Panc1 (cell line): ENCODE measurements around the gene ANGPTL3. TPM values are rescaled to one million over a fixed set of nuclear protein-coding genes. Genes with fewer than 3 reads are reported as not detected.

Source experiments
- ATAC-seq: fragments of 200-7000 bp; cut with Tn5 transposase; 2 replicates; pipeline ENCODE4 v1.9.1; 2020; ENCODE audit warnings: mild to moderate bottlenecking, moderate library complexity
- BruUV-seq: library from RNA; stranded (reverse); fragments of 400-500 nt; replicated peaks from 2 replicates; lab custom pipeline; 2021; lab: Mats Ljungman, UMichigan
- CTCF ChIA-PET: fragments of 300-600 bp; sonication (Branson Sonifier 250); formaldehyde crosslinking; loops from one replicate; lab custom pipeline; 2022; ENCODE audit warnings: antibody characterized with exemption; lab: Charles Lee
- POLR2A ChIA-PET: fragments of 300-600 bp; sonication (Branson Sonifier 250); formaldehyde crosslinking; loops from one replicate; lab custom pipeline; 2022; ENCODE audit warnings: antibody characterized with exemption; lab: Charles Lee
- DNase-seq: peaks from one replicate; pipeline ENCODE4 v3.0.0-alpha.2; 2010; ENCODE audit warnings: low read depth, low spot score
- H3K27ac ChIP-seq: 2 replicates; pipeline ENCODE4 v1.5.1; 2011; ENCODE audit warnings: mild to moderate bottlenecking, low read length, inconsistent platforms
- H3K27me3 ChIP-seq: fragments of 200-500 bp; sonication (Bioruptor generic); 2 replicates; pipeline ENCODE4 v1.6.0; 2014; ENCODE audit warnings: low read length, inconsistent platforms; ENCODE audit not compliant: control insufficient read depth, insufficient read depth
- H3K36me3 ChIP-seq: fragments of 200-500 bp; sonication (Bioruptor generic); 2 replicates; pipeline ENCODE4 v1.5.1; 2014; ENCODE audit warnings: inconsistent platforms, mild to moderate bottlenecking, low read length, moderate library complexity; ENCODE audit not compliant: control insufficient read depth, insufficient read depth
- H3K4me1 ChIP-seq: 2 replicates; pipeline ENCODE4 v1.5.1; 2011; ENCODE audit warnings: inconsistent platforms, mild to moderate bottlenecking, low read length, moderate library complexity; ENCODE audit not compliant: control insufficient read depth, insufficient read depth
- H3K4me3 ChIP-seq, 2 experiments: 2 replicates each; pipeline ENCODE4 v1.5.1; 2011 to 2012; ENCODE audit warnings: low read depth in 2 of 2, low read length in 2 of 2, mild to moderate bottlenecking in 2 of 2, inconsistent platforms in 1 of 2, moderate library complexity in 1 of 2
- H3K9me3 ChIP-seq: fragments of 200-500 bp; sonication (Bioruptor generic); 2 replicates; pipeline ENCODE4 v1.5.1; 2014; ENCODE audit warnings: low read depth, mild to moderate bottlenecking, inconsistent platforms, low read length, moderate library complexity; ENCODE audit not compliant: control insufficient read depth, insufficient read depth
- POLR2AphosphoS5 ChIP-seq: IDR thresholded peaks from 2 replicates; pipeline ENCODE4 v1.6.1; 2012; ENCODE audit warnings: mild to moderate bottlenecking, low read depth, low read length, moderate library complexity
- REST ChIP-seq, 2 experiments: IDR thresholded peaks; 2 replicates each; pipeline ENCODE4 v1.6.1; 2011 to 2012; ENCODE audit warnings: low read depth in 2 of 2, control low read depth in 1 of 2, low read length in 1 of 2, mild to moderate bottlenecking in 1 of 2, moderate library complexity in 1 of 2; ENCODE audit not compliant: insufficient read depth in 1 of 2
- SIN3A ChIP-seq: IDR thresholded peaks from 2 replicates; pipeline ENCODE4 v1.6.1; 2012; ENCODE audit warnings: low read depth, mild to moderate bottlenecking, low read length, moderate library complexity, borderline replicate concordance; ENCODE audit not compliant: insufficient read depth
- TCF7L2 ChIP-seq: IDR thresholded peaks from 2 replicates; pipeline ENCODE4 v1.6.1; 2011; ENCODE audit warnings: mild to moderate bottlenecking, low read depth, low read length, inconsistent platforms
- in situ Hi-C: cut with HindIII; loops from 2 replicates; pipeline ENCODE4 v1.10.0; 2016; ENCODE audit warnings: low sequenced_read_pairs, low pct_unique_long_range_greater_than_20kb
- intact Hi-C: fragments of 100-400 bp; cut with micrococcal nuclease; formaldehyde crosslinking; loops from one replicate; pipeline ENCODE4 v1.10.0; 2022; ENCODE audit not compliant: unreplicated experiment
- total RNA-seq: library from RNA; stranded (reverse); gene quantifications from one replicate; pipeline ENCODE4 v1.2.1, GENCODE V29; 2021; ENCODE audit not compliant: unreplicated experiment
- TF ChIP-seq, protein P1 (sequence below): fragments of 450-650 bp; IDR thresholded peaks from 2 replicates; pipeline ENCODE4 v1.5.1; 2017; ENCODE audit warnings: mild to moderate bottlenecking

The ANGPTL3 gene
- total RNA-seq, 1 experiment from 2014 or later = not detected

DNA sequence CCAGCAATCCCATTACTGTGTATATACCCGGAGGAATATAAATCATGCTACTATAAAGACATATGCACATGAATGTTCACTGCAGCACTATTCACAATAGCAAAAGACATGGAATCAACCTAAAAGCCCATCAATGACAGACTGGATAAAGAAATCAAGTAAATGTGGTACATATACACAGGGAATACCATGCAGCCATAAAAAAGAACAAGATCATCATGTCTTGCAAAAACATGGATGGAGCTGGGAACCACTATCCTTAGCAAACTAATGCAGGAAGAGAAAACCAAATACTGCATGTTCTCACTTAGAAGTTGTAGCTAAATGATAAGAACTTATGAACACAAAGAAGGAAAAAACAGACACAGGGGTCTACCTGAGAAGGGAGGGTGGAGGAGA lies 6.4 kb upstream of the ANGPTL3 start:
- Histone ChIP-seq H3K27ac (no peak overlapping the region), H3K36me3 (no peaks in the 10 kb centered on the region; the same call in 1 of the 2 replicates), H3K4me1 (no peaks in the 10 kb centered on the region), H3K4me3 (no peak overlapping the region), H3K9me3 (no peaks in the 10 kb centered on the region), H3K27me3 (no peaks in the 10 kb centered on the region)
- TF ChIP-seq TCF7L2 (no peak), SIN3A (no peak), REST (IDR thresholded peaks at IDR 0.05; ENCODE audit: insufficient read depth in 1 of 2, low read depth in 2 of 2, low read length in 1 of 2) (no peak), POLR2AphosphoS5 (no peak)
- TF ChIP-seq, protein P1, sequence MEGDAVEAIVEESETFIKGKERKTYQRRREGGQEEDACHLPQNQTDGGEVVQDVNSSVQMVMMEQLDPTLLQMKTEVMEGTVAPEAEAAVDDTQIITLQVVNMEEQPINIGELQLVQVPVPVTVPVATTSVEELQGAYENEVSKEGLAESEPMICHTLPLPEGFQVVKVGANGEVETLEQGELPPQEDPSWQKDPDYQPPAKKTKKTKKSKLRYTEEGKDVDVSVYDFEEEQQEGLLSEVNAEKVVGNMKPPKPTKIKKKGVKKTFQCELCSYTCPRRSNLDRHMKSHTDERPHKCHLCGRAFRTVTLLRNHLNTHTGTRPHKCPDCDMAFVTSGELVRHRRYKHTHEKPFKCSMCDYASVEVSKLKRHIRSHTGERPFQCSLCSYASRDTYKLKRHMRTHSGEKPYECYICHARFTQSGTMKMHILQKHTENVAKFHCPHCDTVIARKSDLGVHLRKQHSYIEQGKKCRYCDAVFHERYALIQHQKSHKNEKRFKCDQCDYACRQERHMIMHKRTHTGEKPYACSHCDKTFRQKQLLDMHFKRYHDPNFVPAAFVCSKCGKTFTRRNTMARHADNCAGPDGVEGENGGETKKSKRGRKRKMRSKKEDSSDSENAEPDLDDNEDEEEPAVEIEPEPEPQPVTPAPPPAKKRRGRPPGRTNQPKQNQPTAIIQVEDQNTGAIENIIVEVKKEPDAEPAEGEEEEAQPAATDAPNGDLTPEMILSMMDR = no peak
- intact Hi-C loops (no loop called here), in situ Hi-C loops (no loop called here)
- ChIA-PET POLR2A (no interaction called here), CTCF (no interaction called here)
- BruUV-seq = no TSS peak
- DNase-seq (no peak), ATAC-seq (no peak)

GRCh38 chr1:62593825-62594394 lies 3.4 kb upstream of the ANGPTL3 start:
- H3K27me3 ChIP-seq = no peaks in the 10 kb centered on the region
- ChIA-PET CTCF (no interaction called here), POLR2A (no interaction called here)
- no peak overlapping the region for H3K27ac ChIP-seq
- no peak for TF ChIP-seq POLR2AphosphoS5
- no peak for TF ChIP-seq SIN3A
- no peak for TF ChIP-seq REST (IDR thresholded peaks at IDR 0.05; ENCODE audit: insufficient read depth in 1 of 2, low read depth in 2 of 2, low read length in 1 of 2)
- no peak for TF ChIP-seq TCF7L2
- TF ChIP-seq, protein P1 = no peak
- H3K4me3 ChIP-seq = no peak overlapping the region
- H3K9me3 ChIP-seq = no peaks in the 10 kb centered on the region
- no peaks in the 10 kb centered on the region for H3K4me1 ChIP-seq
- DNase-seq (no peak), ATAC-seq (no peak)
- intact Hi-C loops = no loop called here
- in situ Hi-C loops = no loop called here
- H3K36me3 ChIP-seq = peaks cover 2% of the 10 kb centered on the region; the same call in 1 of the 2 replicates
- BruUV-seq = no TSS peak
